OCI-LY1 (cell line): Measurements from ENCODE around the gene OTOS.

Experiments used
- H2AFZ ChIP-seq: fragments of 200-600 bp; sonication (generic), shearing (Covaris generic); 2 replicates; pipeline ENCODE4 v1.6.0; 2014; ENCODE audit warnings: antibody characterized with exemption, mild to moderate bottlenecking, low read length
- H3F3A ChIP-seq: fragments of 200-600 bp; sonication (generic), shearing (Covaris generic); 2 replicates; pipeline ENCODE4 v1.6.0; 2014; ENCODE audit warnings: mild to moderate bottlenecking, antibody characterized with exemption, low read length, moderate library complexity; ENCODE audit not compliant: insufficient read depth
- H3K27ac ChIP-seq: fragments of 200-600 bp; sonication (generic); 2 replicates; pipeline ENCODE4 v1.5.1; 2014; ENCODE audit warnings: low read length, mixed run types, mild to moderate bottlenecking, low read depth; ENCODE audit not compliant: poor library complexity, severe bottlenecking
- H3K27me3 ChIP-seq: fragments of 200-600 bp; sonication (generic); 2 replicates; pipeline ENCODE4 v1.6.0; 2014; ENCODE audit warnings: antibody characterized with exemption, mild to moderate bottlenecking, low read length, moderate library complexity; ENCODE audit not compliant: insufficient read depth
- H3K36me3 ChIP-seq: fragments of 200-600 bp; sonication (generic); 2 replicates; pipeline ENCODE4 v1.6.1; 2014; ENCODE audit warnings: mild to moderate bottlenecking, antibody characterized with exemption, low read length, moderate library complexity, mixed read lengths; ENCODE audit not compliant: insufficient read depth
- H3K4me1 ChIP-seq: fragments of 200-600 bp; sonication (generic); 2 replicates; pipeline ENCODE4 v1.5.1; 2014; ENCODE audit warnings: mild to moderate bottlenecking, low read length, moderate library complexity; ENCODE audit not compliant: insufficient read depth, severe bottlenecking
- H3K4me2 ChIP-seq: fragments of 200-600 bp; sonication (generic), shearing (Covaris generic); 2 replicates; pipeline ENCODE4 v1.6.1; 2014; ENCODE audit warnings: low read length
- H3K4me3 ChIP-seq: fragments of 200-600 bp; sonication (generic); 2 replicates; pipeline ENCODE4 v1.5.1; 2014; ENCODE audit warnings: low read length, low read depth, mild to moderate bottlenecking, mixed read lengths; ENCODE audit not compliant: poor library complexity, severe bottlenecking
- H3K79me2 ChIP-seq: fragments of 200-600 bp; shearing (Covaris generic); 2 replicates; pipeline ENCODE4 v1.6.1; 2016; ENCODE audit warnings: mixed run types, low read length, mixed read lengths; ENCODE audit not compliant: insufficient read depth
- H3K9ac ChIP-seq: fragments of 200-600 bp; sonication (generic), shearing (Covaris generic); 2 replicates; pipeline ENCODE4 v1.6.1; 2014; ENCODE audit warnings: mild to moderate bottlenecking, low read length, mixed read lengths
- H3K9me2 ChIP-seq: fragments of 200-600 bp; sonication (generic), shearing (Covaris generic); 2 replicates; pipeline ENCODE4 v1.6.1; 2014; ENCODE audit warnings: low read depth, mild to moderate bottlenecking, low read length, mixed read lengths
- H3K9me3 ChIP-seq: fragments of 200-600 bp; shearing (Covaris generic); 2 replicates; pipeline ENCODE4 v1.6.1; 2014; ENCODE audit warnings: low read length, mixed read lengths
- H4K20me1 ChIP-seq: fragments of 200-600 bp; sonication (generic), shearing (Covaris generic); 2 replicates; pipeline ENCODE4 v1.6.0; 2016; ENCODE audit warnings: mild to moderate bottlenecking, low read length; ENCODE audit not compliant: insufficient read depth
- CTCF ChIP-seq: fragments of 200-600 bp; sonication (generic), shearing (Covaris generic); IDR thresholded peaks from 2 replicates; pipeline ENCODE4 v1.5.1; 2017; ENCODE audit warnings: mild to moderate bottlenecking, antibody characterized with exemption, low read length, moderate library complexity, mixed read lengths
- EZH2 ChIP-seq: fragments of 200-600 bp; sonication (generic), shearing (Covaris generic); IDR thresholded peaks from 2 replicates; pipeline ENCODE4 v1.8.0; 2017; ENCODE audit warnings: borderline replicate concordance, mixed run types, mild to moderate bottlenecking, antibody characterized with exemption, low read length, moderate library complexity, mixed read lengths

OTOS gene

DNA sequence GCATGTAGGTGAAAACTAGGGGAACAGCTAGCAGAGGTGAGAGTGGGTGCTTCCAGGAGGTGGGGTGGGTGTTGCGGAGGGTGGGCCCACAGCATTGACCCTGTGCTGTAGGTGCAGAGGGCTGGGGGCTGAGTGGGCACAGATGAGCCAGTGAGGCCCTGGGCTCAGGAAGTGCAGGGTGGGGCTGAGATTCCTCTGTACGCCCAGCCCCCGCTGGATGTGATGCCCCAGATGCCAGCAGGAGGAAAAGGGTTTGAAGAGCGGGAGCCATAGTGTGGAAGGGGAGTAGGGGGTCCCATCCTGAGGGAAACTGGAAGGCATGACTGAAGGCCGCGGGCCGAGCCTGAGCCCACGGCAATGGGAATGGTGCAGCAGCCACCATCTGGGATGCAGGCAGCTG, 14.1 kb upstream of the OTOS start:
- Histone ChIP-seq H3F3A (no peaks in the 10 kb centered on the region), H2AFZ (no peak overlapping the region), H3K9ac (no peak overlapping the region), H4K20me1 (no peaks in the 10 kb centered on the region), H3K36me3 (no peaks in the 10 kb centered on the region), H3K27me3 (no peaks in the 10 kb centered on the region), H3K9me3 (no peaks in the 10 kb centered on the region), H3K9me2 (no peaks in the 10 kb centered on the region), H3K79me2 (no peaks in the 10 kb centered on the region), H3K4me1 (no peaks in the 10 kb centered on the region), H3K27ac (no peak overlapping the region), H3K4me3 (no peak overlapping the region), H3K4me2 (no peak overlapping the region)
- TF ChIP-seq EZH2, result no peak
- TF ChIP-seq CTCF, result no peak

GRCh38 chr2:240153418-240153817, 13.0 kb upstream of the OTOS start:
- Histone ChIP-seq H2AFZ (no peak overlapping the region), H3K79me2 (no peaks in the 10 kb centered on the region), H3K4me1 (no peaks in the 10 kb centered on the region), H3K4me3 (no peak overlapping the region), H3K27ac (no peak overlapping the region), H3K9ac (no peak overlapping the region), H3K9me3 (no peaks in the 10 kb centered on the region), H3K36me3 (no peaks in the 10 kb centered on the region), H3K9me2 (no peaks in the 10 kb centered on the region), H3K27me3 (no peaks in the 10 kb centered on the region), H3F3A (no peaks in the 10 kb centered on the region), H3K4me2 (no peak overlapping the region), H4K20me1 (no peaks in the 10 kb centered on the region)
- TF ChIP-seq EZH2, result no peak
- TF ChIP-seq CTCF, result no peak

DNA sequence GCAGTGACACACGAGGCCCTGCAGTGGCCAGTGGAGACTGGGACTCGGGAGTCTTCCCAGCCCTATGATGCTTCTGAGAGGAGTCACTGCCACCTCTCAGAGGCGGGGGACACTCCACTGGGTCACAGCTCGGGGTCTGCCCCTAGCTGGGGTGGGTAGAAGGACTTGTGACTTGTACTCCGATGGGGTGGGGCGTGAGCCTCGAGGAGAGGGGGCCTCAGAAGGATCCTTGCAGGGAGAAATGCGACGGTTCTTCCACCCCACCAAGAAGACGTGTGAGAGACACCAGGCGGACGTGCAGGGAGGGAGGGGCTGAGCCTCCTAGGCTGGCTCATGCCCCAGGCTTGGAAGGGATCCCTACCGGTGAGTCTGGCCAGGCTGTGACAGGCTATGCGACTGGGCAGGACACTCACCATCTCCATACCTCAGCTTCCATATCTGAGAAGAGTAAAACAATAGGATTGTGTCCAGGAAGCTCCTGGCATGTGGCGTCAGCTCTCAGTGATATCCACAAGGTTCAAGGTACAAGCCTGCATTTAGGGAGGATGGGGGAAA, 11.1 kb upstream of the OTOS start:
- Histone ChIP-seq H3F3A (no peaks in the 10 kb centered on the region), H3K27me3 (no peaks in the 10 kb centered on the region), H3K79me2 (no peaks in the 10 kb centered on the region), H3K27ac (no peak overlapping the region), H3K4me1 (no peaks in the 10 kb centered on the region), H2AFZ (no peak overlapping the region), H3K36me3 (no peaks in the 10 kb centered on the region), H3K4me2 (no peak overlapping the region), H4K20me1 (no peaks in the 10 kb centered on the region), H3K9me3 (no peaks in the 10 kb centered on the region), H3K9me2 (no peaks in the 10 kb centered on the region), H3K9ac (no peak overlapping the region), H3K4me3 (no peak overlapping the region)
- TF ChIP-seq CTCF (no peak), EZH2 (no peak)
